ENCODE data around the gene CRIP3. TPM values are rescaled to one million over a fixed set of nuclear protein-coding genes. Genes with fewer than 3 reads are reported as not detected.

The CRIP3 gene
- total RNA-seq, 2 donors from 2014 or later = not detected

- DNase-seq (no peak), ATAC-seq (no peak)
- Histone ChIP-seq H3K9me3 (no peaks in the 10 kb centered on the region), H3K27me3 (no peaks in the 10 kb centered on the region), H3K27ac (no peak overlapping the region), H3K36me3 (replicated peaks in 1 of 2; ENCODE audit: insufficient read depth in 1 of 2, low read depth in 2 of 2) (no peaks in the 10 kb centered on the region), H3K4me1 (peaks cover 4% of the 10 kb centered on the region), H3K4me3 (no peak overlapping the region)
- 69 to 80% methylated on average over 15 of the region's 15 CpGs for WGBS, 2 donors
- no peak for TF ChIP-seq CTCF (IDR thresholded peaks at IDR 0.05)
- no peak for TF ChIP-seq POLR2A (IDR thresholded peaks at IDR 0.05)
- intact Hi-C loops (cut with DNase I) = no loop called here
Measured at GRCh38 chr6:43301081-43301870, 7.3 kb downstream of the CRIP3 start.

GRCh38 chr6:43299338-43300293 lies 9.0 kb downstream of the CRIP3 start:
- intact Hi-C loops (cut with DNase I) = no loop called here
- Histone ChIP-seq H3K4me1 (peaks cover 4% of the 10 kb centered on the region), H3K27me3 (no peaks in the 10 kb centered on the region), H3K27ac (no peak overlapping the region), H3K36me3 (replicated peaks in 1 of 2; ENCODE audit: insufficient read depth in 1 of 2, low read depth in 2 of 2) (no peaks in the 10 kb centered on the region), H3K9me3 (no peaks in the 10 kb centered on the region), H3K4me3 (no peak overlapping the region)
- TF ChIP-seq POLR2A (IDR thresholded peaks at IDR 0.05) (no peak), CTCF (IDR thresholded peaks at IDR 0.05) (no peak)
- ATAC-seq (no peak), DNase-seq (no peak)
- WGBS, 2 donors = 84 to 85% methylated on average over 12 to 18 of the region's 18 CpGs

GRCh38 chr6:43298565-43299337 lies 9.9 kb downstream of the CRIP3 start:
- Histone ChIP-seq H3K27me3 (no peaks in the 10 kb centered on the region), H3K4me1 (peaks cover 4% of the 10 kb centered on the region), H3K9me3 (no peaks in the 10 kb centered on the region), H3K27ac (no peak overlapping the region), H3K36me3 (replicated peaks in 1 of 2; ENCODE audit: insufficient read depth in 1 of 2, low read depth in 2 of 2) (no peaks in the 10 kb centered on the region), H3K4me3 (no peak overlapping the region)
- ATAC-seq (no peak), DNase-seq (no peak)
- intact Hi-C loops (cut with DNase I) = no loop called here
- no peak for TF ChIP-seq CTCF (IDR thresholded peaks at IDR 0.05)
- no peak for TF ChIP-seq POLR2A (IDR thresholded peaks at IDR 0.05)
- WGBS, 2 donors = 64 to 74% methylated on average over 11 to 12 of the region's 12 CpGs

GRCh38 chr6:43297644-43298564 lies 10.7 kb downstream of the CRIP3 start, which contains the start of gene SLC22A7:
Gene SLC22A7 (plus strand): TSS chr6:43298260. CDS start chr6:43298359, 99 bp downstream.
- Histone ChIP-seq H3K4me3 (no peak within 1 kb of the TSS), H3K9me3 (no peaks in the 10 kb centered on the region), H3K36me3 (replicated peaks in 1 of 2; ENCODE audit: insufficient read depth in 1 of 2, low read depth in 2 of 2) (no peaks in the 10 kb centered on the region), H3K27ac (no peak within 1 kb of the TSS), H3K27me3 (no peaks in the 10 kb centered on the region), H3K4me1 (peaks cover 4% of the 10 kb centered on the region)
- DNase-seq (peak; percentile 47 to 81 (median 64)), ATAC-seq (peak; percentile 55)
- intact Hi-C loops (cut with DNase I) = no loop called here
- TF ChIP-seq CTCF (IDR thresholded peaks at IDR 0.05) (no peak), POLR2A (IDR thresholded peaks at IDR 0.05) (no peak)
- WGBS, 2 donors = 60 to 66% methylated on average over 4 to 10 of the region's 10 CpGs
